Measurements from ENCODE around the gene SHMT1.
"Not testable (repeated sequence)": the region's sequence is repeated elsewhere in the genome, so short reads cannot be mapped to it uniquely, and the experiment has no call there.

Gene SHMT1

DNA sequence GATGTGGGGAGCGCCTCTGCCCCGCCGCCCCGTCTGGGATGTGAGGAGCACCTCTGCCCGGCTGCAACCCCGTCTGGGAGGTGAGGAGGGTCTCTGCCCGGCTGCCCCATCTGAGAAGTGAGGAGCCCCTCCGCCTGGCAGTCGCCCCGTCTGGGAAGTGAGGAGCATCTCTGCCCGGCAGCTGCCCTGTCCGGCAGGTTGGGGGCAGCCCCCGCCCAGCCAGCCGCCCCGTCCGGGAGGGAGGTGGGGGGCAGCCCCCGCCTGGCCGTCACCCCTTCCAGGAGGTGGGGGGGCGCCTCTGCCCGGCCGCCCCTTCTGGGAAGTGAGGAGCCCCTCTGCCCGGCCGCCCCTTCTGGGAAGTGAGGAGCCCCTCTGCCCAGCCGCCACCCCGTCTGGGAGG lies 25.2 kb downstream of the SHMT1 start:
- H3K18ac ChIP-seq (ENCODE audit: low read depth in 1 of 2, low read length in 2 of 2); H3K27ac ChIP-seq (ENCODE audit: low read length, poor library complexity, severe bottlenecking); H2BK12ac ChIP-seq (ENCODE audit: low read length in 2 of 2); H2BK5ac ChIP-seq (ENCODE audit: low read depth, low read length, poor library complexity, severe bottlenecking); H2AFZ ChIP-seq (ENCODE audit: low read depth, low read length); H4K8ac ChIP-seq (ENCODE audit: low read length); H2BK120ac ChIP-seq (ENCODE audit: low read depth, low read length); H3K4me2 ChIP-seq (ENCODE audit: low read length, poor library complexity, severe bottlenecking); H3K23ac ChIP-seq (ENCODE audit: low read length in 2 of 2); H3K79me1 ChIP-seq (replicated peaks; ENCODE audit: low read length, poor library complexity, severe bottlenecking); H3K9me3 ChIP-seq (ENCODE audit: control insufficient read depth, low read length); H4K91ac ChIP-seq (ENCODE audit: low read length); H2AK5ac ChIP-seq (ENCODE audit: low read length, severe bottlenecking); H2BK15ac ChIP-seq (ENCODE audit: low read depth, poor library complexity, severe bottlenecking); H3K14ac ChIP-seq (ENCODE audit: low read length in 2 of 2); H3K4me3 ChIP-seq (ENCODE audit: insufficient read depth in 1 of 2, low read depth in 1 of 2, low read length in 2 of 2); H3K4ac ChIP-seq (ENCODE audit: low read depth in 1 of 2, low read length in 2 of 2); H3K9ac ChIP-seq (ENCODE audit: low read length); H3K4me1 ChIP-seq (ENCODE audit: control insufficient read depth, insufficient read depth, low read depth, low read length); DNase-seq; H3K27me3 ChIP-seq (ENCODE audit: control insufficient read depth in 1 of 2, insufficient read depth in 1 of 2, low read length in 2 of 2): not testable (repeated sequence)
- peaks cover 35 to 48% of the 10 kb centered on the region in 2 experiments for H3K36me3 ChIP-seq (ENCODE audit: control insufficient read depth in 1 of 2, insufficient read depth in 2 of 2, low read depth in 1 of 2, low read length in 2 of 2)
- 98% methylated on average over 14 of the region's 25 CpGs for WGBS

DNA sequence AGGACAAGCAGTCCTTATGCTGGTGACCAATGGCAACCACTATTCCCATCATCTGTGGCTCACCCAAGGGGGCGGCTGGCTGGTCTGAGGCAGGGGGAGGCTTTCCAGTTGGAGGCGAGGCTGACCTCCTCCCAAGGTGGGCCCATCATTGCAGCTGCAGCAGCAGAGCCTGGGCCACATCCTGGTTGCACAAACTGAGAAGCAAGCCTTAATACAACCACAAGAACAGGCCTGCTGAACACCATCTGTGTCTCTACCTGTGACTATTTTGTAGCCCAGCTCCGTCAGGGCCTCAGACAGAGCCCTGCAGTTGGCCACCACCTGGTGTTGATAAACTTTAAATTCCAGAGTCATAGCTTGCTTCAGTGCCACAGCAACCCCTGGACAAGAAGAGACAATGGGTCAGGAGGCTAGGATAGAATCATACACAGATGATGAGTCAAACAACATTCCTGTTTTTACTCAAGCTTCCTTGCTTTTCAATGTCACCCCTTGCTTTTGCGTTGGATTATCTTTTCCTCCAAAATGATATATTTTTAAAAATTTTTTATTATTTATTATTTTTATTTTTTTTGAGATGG lies 30.4 kb downstream of the SHMT1 start:
- no peak overlapping the region for H2BK15ac ChIP-seq (ENCODE audit: low read depth, poor library complexity, severe bottlenecking)
- H2AFZ ChIP-seq (ENCODE audit: low read depth, low read length) = no peak overlapping the region
- no peak overlapping the region for H3K9ac ChIP-seq (ENCODE audit: low read length)
- H4K91ac ChIP-seq (ENCODE audit: low read length) = no peak overlapping the region
- no peak overlapping the region for H3K27ac ChIP-seq (ENCODE audit: low read length, poor library complexity, severe bottlenecking)
- H3K4ac ChIP-seq (ENCODE audit: low read depth in 1 of 2, low read length in 2 of 2) = no peak overlapping the region
- H4K8ac ChIP-seq (ENCODE audit: low read length) = no peak overlapping the region
- H3K14ac ChIP-seq (ENCODE audit: low read length in 2 of 2) = no peak overlapping the region
- no peak for DNase-seq
- H2BK12ac ChIP-seq (ENCODE audit: low read length in 2 of 2) = no peak overlapping the region
- H3K27me3 ChIP-seq (ENCODE audit: control insufficient read depth in 1 of 2, insufficient read depth in 1 of 2, low read length in 2 of 2) = no peaks in the 10 kb centered on the region
- whole genome bisulfite sequencing = 91% methylated on average over 3 of the region's 4 CpGs
- no peak overlapping the region for H3K4me2 ChIP-seq (ENCODE audit: low read length, poor library complexity, severe bottlenecking)
- H3K79me1 ChIP-seq (replicated peaks; ENCODE audit: low read length, poor library complexity, severe bottlenecking) = peaks cover 4% of the 10 kb centered on the region
- H3K4me1 ChIP-seq (ENCODE audit: control insufficient read depth, insufficient read depth, low read depth, low read length) = peaks cover 7% of the 10 kb centered on the region
- no peak overlapping the region for H2AK5ac ChIP-seq (ENCODE audit: low read length, severe bottlenecking)
- peaks cover 55 to 61% of the 10 kb centered on the region in 2 experiments for H3K36me3 ChIP-seq (ENCODE audit: control insufficient read depth in 1 of 2, insufficient read depth in 2 of 2, low read depth in 1 of 2, low read length in 2 of 2)
- no peak overlapping the region for H2BK5ac ChIP-seq (ENCODE audit: low read depth, low read length, poor library complexity, severe bottlenecking)
- no peaks in the 10 kb centered on the region for H3K9me3 ChIP-seq (ENCODE audit: control insufficient read depth, low read length)
- H3K18ac ChIP-seq (ENCODE audit: low read depth in 1 of 2, low read length in 2 of 2) = no peak overlapping the region
- H2BK120ac ChIP-seq (ENCODE audit: low read depth, low read length) = no peak overlapping the region
- H3K23ac ChIP-seq (ENCODE audit: low read length in 2 of 2) = peak overlapping the region in 1 of 2 experiments; percentile 48
- H3K4me3 ChIP-seq (ENCODE audit: insufficient read depth in 1 of 2, low read depth in 1 of 2, low read length in 2 of 2) = no peak overlapping the region

DNA sequence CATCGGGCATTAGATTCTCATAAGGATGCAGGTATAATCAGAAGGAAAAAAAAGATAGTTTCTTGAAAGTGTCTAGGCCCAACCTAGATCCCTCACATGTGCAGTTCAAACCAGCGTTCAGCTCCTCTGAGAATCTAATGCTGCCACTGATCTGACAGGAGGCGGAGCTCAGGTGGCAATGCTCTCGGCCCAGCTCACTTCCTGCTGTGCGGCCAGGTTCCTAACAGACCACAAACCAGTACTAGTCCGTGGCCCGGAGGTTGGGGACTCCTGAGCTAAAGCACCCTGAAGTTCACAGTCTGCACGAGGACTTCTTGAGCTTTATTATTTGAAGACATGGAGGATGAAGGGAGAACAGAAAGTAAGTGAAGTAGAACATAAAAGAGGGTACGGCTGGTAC lies 31.5 kb downstream of the SHMT1 start:
- Histone ChIP-seq H3K18ac (ENCODE audit: low read depth in 1 of 2, low read length in 2 of 2) (no peak overlapping the region), H3K4me2 (ENCODE audit: low read length, poor library complexity, severe bottlenecking) (no peak overlapping the region), H3K4me1 (ENCODE audit: control insufficient read depth, insufficient read depth, low read depth, low read length) (peaks cover 7% of the 10 kb centered on the region)

DNA sequence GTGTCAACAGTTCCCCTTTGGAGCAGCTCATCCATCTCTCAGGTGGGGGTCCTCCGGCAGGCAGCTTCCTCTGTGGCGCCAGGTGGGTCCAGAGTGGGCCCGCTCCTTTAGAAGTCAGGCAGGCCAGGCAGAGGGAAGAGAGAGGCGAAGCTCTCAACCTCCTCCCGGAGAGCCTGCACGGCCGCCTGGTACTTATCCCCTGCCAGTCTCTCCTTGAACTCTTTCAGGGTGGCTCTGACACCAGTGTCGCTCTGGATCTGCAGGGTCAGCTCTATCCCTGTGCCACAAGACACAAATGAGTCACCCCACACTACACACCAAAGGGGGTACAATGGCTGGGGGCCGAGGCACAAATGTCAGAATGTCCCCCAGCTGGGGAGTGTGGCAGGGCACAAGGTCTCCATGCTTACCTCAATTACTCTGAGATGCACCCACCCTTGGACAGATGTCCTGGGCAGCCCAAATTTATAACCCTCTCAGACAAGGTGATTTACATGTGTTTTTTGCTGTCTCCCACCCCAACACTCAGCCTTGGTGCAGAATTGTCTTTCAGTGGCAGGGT lies 34.6 kb downstream of the SHMT1 start:
- no peak overlapping the region for H2BK15ac ChIP-seq (ENCODE audit: low read depth, poor library complexity, severe bottlenecking)
- H3K23ac ChIP-seq (ENCODE audit: low read length in 2 of 2) = no peak overlapping the region
- no peaks in the 10 kb centered on the region for H3K27me3 ChIP-seq (ENCODE audit: control insufficient read depth in 1 of 2, insufficient read depth in 1 of 2, low read length in 2 of 2)
- H3K27ac ChIP-seq (ENCODE audit: low read length, poor library complexity, severe bottlenecking) = no peak overlapping the region
- H4K8ac ChIP-seq (ENCODE audit: low read length) = no peak overlapping the region
- no peak overlapping the region for H3K18ac ChIP-seq (ENCODE audit: low read depth in 1 of 2, low read length in 2 of 2)
- H3K4me2 ChIP-seq (ENCODE audit: low read length, poor library complexity, severe bottlenecking) = no peak overlapping the region
- WGBS = 94% methylated on average over 8 of the region's 9 CpGs
- no peak overlapping the region for H2AFZ ChIP-seq (ENCODE audit: low read depth, low read length)
- no peak overlapping the region for H2BK5ac ChIP-seq (ENCODE audit: low read depth, low read length, poor library complexity, severe bottlenecking)
- peaks cover 7% of the 10 kb centered on the region for H3K4me1 ChIP-seq (ENCODE audit: control insufficient read depth, insufficient read depth, low read depth, low read length)
- no peak overlapping the region for H2BK120ac ChIP-seq (ENCODE audit: low read depth, low read length)
- no peak overlapping the region for H2AK5ac ChIP-seq (ENCODE audit: low read length, severe bottlenecking)
- H3K9ac ChIP-seq (ENCODE audit: low read length) = no peak overlapping the region
- no peak overlapping the region for H3K4ac ChIP-seq (ENCODE audit: low read depth in 1 of 2, low read length in 2 of 2)
- H3K4me3 ChIP-seq (ENCODE audit: insufficient read depth in 1 of 2, low read depth in 1 of 2, low read length in 2 of 2) = no peak overlapping the region
- no peak overlapping the region for H2BK12ac ChIP-seq (ENCODE audit: low read length in 2 of 2)
- H3K36me3 ChIP-seq (ENCODE audit: control insufficient read depth in 1 of 2, insufficient read depth in 2 of 2, low read depth in 1 of 2, low read length in 2 of 2) = peaks cover 60 to 86% of the 10 kb centered on the region in 2 experiments
- no peak overlapping the region for H4K91ac ChIP-seq (ENCODE audit: low read length)
- DNase-seq = no peak
- no peak overlapping the region for H3K14ac ChIP-seq (ENCODE audit: low read length in 2 of 2)
- H3K9me3 ChIP-seq (ENCODE audit: control insufficient read depth, low read length) = no peaks in the 10 kb centered on the region
- peaks cover 29% of the 10 kb centered on the region for H3K79me1 ChIP-seq (replicated peaks; ENCODE audit: low read length, poor library complexity, severe bottlenecking)

More for the DNA sequence above, 31.5 kb downstream of the SHMT1 start:
- Histone ChIP-seq H4K8ac (ENCODE audit: low read length) (no peak overlapping the region), H2BK12ac (ENCODE audit: low read length in 2 of 2) (no peak overlapping the region), H4K91ac (ENCODE audit: low read length) (no peak overlapping the region), H3K4me3 (ENCODE audit: insufficient read depth in 1 of 2, low read depth in 1 of 2, low read length in 2 of 2) (no peak overlapping the region), H3K79me1 (replicated peaks; ENCODE audit: low read length, poor library complexity, severe bottlenecking) (peaks cover 10% of the 10 kb centered on the region), H2AK5ac (ENCODE audit: low read length, severe bottlenecking) (no peak overlapping the region), H3K9ac (ENCODE audit: low read length) (no peak overlapping the region), H3K27me3 (ENCODE audit: control insufficient read depth in 1 of 2, insufficient read depth in 1 of 2, low read length in 2 of 2) (no peaks in the 10 kb centered on the region), H3K4ac (ENCODE audit: low read depth in 1 of 2, low read length in 2 of 2) (no peak overlapping the region), H3K27ac (ENCODE audit: low read length, poor library complexity, severe bottlenecking) (no peak overlapping the region), H2BK15ac (ENCODE audit: low read depth, poor library complexity, severe bottlenecking) (no peak overlapping the region), H3K23ac (ENCODE audit: low read length in 2 of 2) (no peak overlapping the region), H2BK120ac (ENCODE audit: low read depth, low read length) (no peak overlapping the region), H3K9me3 (ENCODE audit: control insufficient read depth, low read length) (no peaks in the 10 kb centered on the region), H2BK5ac (ENCODE audit: low read depth, low read length, poor library complexity, severe bottlenecking) (no peak overlapping the region), H3K36me3 (ENCODE audit: control insufficient read depth in 1 of 2, insufficient read depth in 2 of 2, low read depth in 1 of 2, low read length in 2 of 2) (peaks cover 57 to 71% of the 10 kb centered on the region in 2 experiments), H3K14ac (ENCODE audit: low read length in 2 of 2) (no peak overlapping the region), H2AFZ (ENCODE audit: low read depth, low read length) (no peak overlapping the region)
- WGBS = 94% methylated on average over 9 of the region's 9 CpGs
- DNase-seq = no peak

Measured in mesenchymal stem cell (in vitro differentiated cells and primary cell).